ENCODE data around the gene MED6. TPM values are rescaled to one million over a fixed set of nuclear protein-coding genes. Genes with fewer than 3 reads are reported as not detected.

The MED6 gene
- total RNA-seq, 1 experiment from 2014 or later: 46.3 TPM

DNA sequence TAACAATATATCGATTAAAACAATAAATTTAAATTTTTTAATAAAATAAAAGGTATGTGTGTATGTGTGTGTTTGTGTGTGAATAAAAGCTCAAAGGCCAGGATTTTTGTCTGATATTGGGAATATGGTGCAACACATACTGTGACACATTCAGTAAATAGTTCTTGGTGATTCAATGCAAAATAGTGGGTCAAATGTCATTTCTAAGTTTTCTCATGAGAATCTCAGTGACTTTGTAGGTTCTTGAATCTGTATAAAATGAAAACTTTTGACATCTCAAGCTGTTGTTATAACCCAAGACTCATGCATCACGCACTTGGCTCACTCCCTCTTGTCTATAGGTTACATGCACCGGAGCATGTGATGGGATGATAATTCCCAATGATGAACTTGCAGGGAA, 16.2 kb upstream of the MED6 start (continued):
- TF ChIP-seq, protein P1, sequence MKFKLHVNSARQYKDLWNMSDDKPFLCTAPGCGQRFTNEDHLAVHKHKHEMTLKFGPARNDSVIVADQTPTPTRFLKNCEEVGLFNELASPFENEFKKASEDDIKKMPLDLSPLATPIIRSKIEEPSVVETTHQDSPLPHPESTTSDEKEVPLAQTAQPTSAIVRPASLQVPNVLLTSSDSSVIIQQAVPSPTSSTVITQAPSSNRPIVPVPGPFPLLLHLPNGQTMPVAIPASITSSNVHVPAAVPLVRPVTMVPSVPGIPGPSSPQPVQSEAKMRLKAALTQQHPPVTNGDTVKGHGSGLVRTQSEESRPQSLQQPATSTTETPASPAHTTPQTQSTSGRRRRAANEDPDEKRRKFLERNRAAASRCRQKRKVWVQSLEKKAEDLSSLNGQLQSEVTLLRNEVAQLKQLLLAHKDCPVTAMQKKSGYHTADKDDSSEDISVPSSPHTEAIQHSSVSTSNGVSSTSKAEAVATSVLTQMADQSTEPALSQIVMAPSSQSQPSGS (CRISPR knock-in tag; IDR thresholded peaks at IDR 0.05; ENCODE audit: borderline replicate concordance, low read depth): no peak
- TF ChIP-seq ARID4B (CRISPR knock-in tag; IDR thresholded peaks at IDR 0.05; ENCODE audit: borderline replicate concordance) (no peak), ZBTB43 (CRISPR knock-in tag; IDR thresholded peaks at IDR 0.05) (no peak), CDX4 (CRISPR knock-in tag; IDR thresholded peaks at IDR 0.05; ENCODE audit: borderline replicate concordance) (no peak), ZSCAN18 (CRISPR knock-in tag; IDR thresholded peaks at IDR 0.05) (no peak), NFATC4 (CRISPR knock-in tag; IDR thresholded peaks at IDR 0.05) (no peak), HMGA2 (CRISPR knock-in tag; IDR thresholded peaks at IDR 0.05) (no peak), GTF2I (CRISPR knock-in tag; conservative IDR thresholded peaks at IDR 0.05) (no peak), ELF4 (CRISPR knock-in tag; IDR thresholded peaks at IDR 0.05; ENCODE audit: low read depth) (no peak), TEAD4 (CRISPR knock-in tag; IDR thresholded peaks at IDR 0.05) (no peak), TEAD1 (CRISPR knock-in tag; IDR thresholded peaks at IDR 0.05) (no peak)
- TF ChIP-seq, protein P2, sequence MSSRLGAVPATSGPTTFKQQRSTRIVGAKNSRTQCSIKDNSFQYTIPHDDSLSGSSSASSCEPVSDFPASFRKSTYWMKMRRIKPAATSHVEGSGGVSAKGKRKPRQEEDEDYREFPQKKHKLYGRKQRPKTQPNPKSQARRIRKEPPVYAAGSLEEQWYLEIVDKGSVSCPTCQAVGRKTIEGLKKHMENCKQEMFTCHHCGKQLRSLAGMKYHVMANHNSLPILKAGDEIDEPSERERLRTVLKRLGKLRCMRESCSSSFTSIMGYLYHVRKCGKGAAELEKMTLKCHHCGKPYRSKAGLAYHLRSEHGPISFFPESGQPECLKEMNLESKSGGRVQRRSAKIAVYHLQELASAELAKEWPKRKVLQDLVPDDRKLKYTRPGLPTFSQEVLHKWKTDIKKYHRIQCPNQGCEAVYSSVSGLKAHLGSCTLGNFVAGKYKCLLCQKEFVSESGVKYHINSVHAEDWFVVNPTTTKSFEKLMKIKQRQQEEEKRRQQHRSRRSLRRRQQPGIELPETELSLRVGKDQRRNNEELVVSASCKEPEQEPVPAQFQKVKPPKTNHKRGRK (CRISPR knock-in tag; IDR thresholded peaks at IDR 0.05; ENCODE audit: borderline replicate concordance): no peak

DNA sequence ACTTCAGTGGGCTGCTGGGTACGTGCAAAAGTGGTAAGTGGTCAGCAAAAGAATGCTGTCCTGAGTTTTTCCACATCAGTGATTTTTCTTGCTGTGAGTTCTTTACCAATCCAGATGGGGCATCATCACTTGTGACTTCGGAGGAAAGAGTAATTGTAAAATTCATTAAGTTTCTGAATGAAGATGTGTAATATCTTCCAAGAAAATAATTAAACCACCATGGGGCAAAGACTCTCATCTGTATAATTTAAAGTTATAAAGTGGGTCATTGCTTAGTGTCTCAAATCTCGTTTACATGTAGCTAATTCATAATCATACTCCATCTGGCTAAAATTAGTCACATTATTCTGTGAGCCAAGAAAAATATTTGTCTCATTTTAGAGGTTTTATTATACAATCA, 10.8 kb upstream of the MED6 start:
- H3K9me3 Mint-ChIP-seq: peaks cover 3% of the 10 kb centered on the region
- DNase-seq (ENCODE audit: low spot score) (no peak), ATAC-seq (no peak)
- H3K4me1 Mint-ChIP-seq: no peaks in the 10 kb centered on the region
- H3K36me3 Mint-ChIP-seq: no peaks in the 10 kb centered on the region
- no peak overlapping the region for H3K4me3 Mint-ChIP-seq
- no peak overlapping the region for H3K27ac Mint-ChIP-seq
- ChIA-PET POLR2A (no interaction called here), CTCF (no interaction called here)
- no peaks in the 10 kb centered on the region; the same call in 1 of the 2 replicates for H3K27me3 Mint-ChIP-seq (ENCODE audit: low read depth)
- TF ChIP-seq ZNF138 (CRISPR knock-in tag; conservative IDR thresholded peaks at IDR 0.05): no peak
- no peak for TF ChIP-seq KAT7 (CRISPR knock-in tag; IDR thresholded peaks at IDR 0.05; ENCODE audit: borderline replicate concordance)
- no peak for TF ChIP-seq TP53 (CRISPR knock-in tag; IDR thresholded peaks at IDR 0.05)
- TF ChIP-seq ZSCAN18 (CRISPR knock-in tag; IDR thresholded peaks at IDR 0.05): no peak
- TF ChIP-seq OVOL2 (CRISPR knock-in tag; IDR thresholded peaks at IDR 0.05; ENCODE audit: borderline replicate concordance): no peak
- TF ChIP-seq TCF7 (CRISPR knock-in tag; IDR thresholded peaks at IDR 0.05; ENCODE audit: low read depth): no peak
- no peak for TF ChIP-seq RELA (CRISPR knock-in tag; IDR thresholded peaks at IDR 0.05; ENCODE audit: borderline replicate concordance)
- no peak for TF ChIP-seq ZNF317 (CRISPR knock-in tag; IDR thresholded peaks at IDR 0.05; ENCODE audit: borderline replicate concordance, low read depth)
- TF ChIP-seq AR (CRISPR knock-in tag; IDR thresholded peaks at IDR 0.05): no peak

All from WTC11 (cell line).